Large intestine (tissue), 3 donors: Measurements from ENCODE around the gene CELF2. TPM values are rescaled to one million over a fixed set of nuclear protein-coding genes. Genes with fewer than 3 reads are reported as not detected.

Experiments used
- DNase-seq, 2 donors: peaks; one replicate each; pipeline versions ENCODE4 v3.0.0 to v3.0.0-alpha.2; 2013
- H3K27ac ChIP-seq: one replicate; pipeline ENCODE4 v1.5.1; 2013; ENCODE audit warnings: low read length
- H3K27me3 ChIP-seq: 2 replicates; pipeline ENCODE4 v1.6.1; 2013; ENCODE audit warnings: low read length; ENCODE audit not compliant: control insufficient read depth, insufficient read depth
- H3K36me3 ChIP-seq: 2 replicates; pipeline ENCODE4 v1.6.1; 2013; ENCODE audit warnings: low read length; ENCODE audit not compliant: control insufficient read depth, insufficient read depth
- H3K4me1 ChIP-seq: one replicate; pipeline ENCODE4 v1.6.1; 2013; ENCODE audit warnings: low read length; ENCODE audit not compliant: control insufficient read depth, insufficient read depth
- H3K4me3 ChIP-seq: one replicate; pipeline ENCODE4 v1.5.1; 2013; ENCODE audit warnings: low read length
- H3K9me3 ChIP-seq: one replicate; pipeline ENCODE4 v1.6.1; 2013; ENCODE audit warnings: mild to moderate bottlenecking, low read depth, low read length, moderate library complexity; ENCODE audit not compliant: control insufficient read depth
- WGBS: methylation state at CpG from one replicate; pipeline ENCODE4 v1.1.5; 2013; ENCODE audit warnings: low lambda C conversion rate; ENCODE audit not compliant: insufficient coverage; 5-methylcytosine and 5-hydroxymethylcytosine counted together
- polyA plus RNA-seq: library from polyadenylated mRNA; unstranded; fragments of 120-200 nt; gene quantifications from one replicate; pipeline ENCODE4 v1.2.1, GENCODE V29; 2013

CELF2 gene
- polyA plus RNA-seq, 1 donor, result 14.9 TPM

DNA sequence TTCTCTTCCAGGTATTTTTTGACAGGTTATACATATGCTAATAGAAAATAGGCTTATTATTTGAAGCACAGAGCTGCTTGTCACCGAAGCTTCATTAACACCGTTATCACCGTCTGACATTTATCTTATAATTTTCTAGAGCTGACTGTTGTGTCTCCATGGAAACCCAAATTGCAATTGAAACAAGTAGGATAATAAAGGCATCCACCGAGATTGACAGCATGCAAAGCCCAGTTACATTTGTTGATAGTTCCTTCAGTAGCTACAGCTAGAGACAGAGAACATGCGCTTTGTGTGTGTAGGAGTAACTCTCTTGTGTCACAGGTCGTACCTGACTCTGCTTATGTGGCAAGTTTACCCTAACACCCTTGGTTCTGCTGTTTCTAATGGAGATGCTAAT, 135.6 kb downstream of the CELF2 start:
- no peaks in the 10 kb centered on the region for H3K9me3 ChIP-seq
- no peaks in the 10 kb centered on the region for H3K36me3 ChIP-seq
- no peaks in the 10 kb centered on the region for H3K4me1 ChIP-seq
- no peak overlapping the region for H3K4me3 ChIP-seq
- WGBS, result 77% methylated on average over 4 of the region's 6 CpGs
- no peak overlapping the region for H3K27ac ChIP-seq
- no peak for DNase-seq
- no peaks in the 10 kb centered on the region for H3K27me3 ChIP-seq

DNA sequence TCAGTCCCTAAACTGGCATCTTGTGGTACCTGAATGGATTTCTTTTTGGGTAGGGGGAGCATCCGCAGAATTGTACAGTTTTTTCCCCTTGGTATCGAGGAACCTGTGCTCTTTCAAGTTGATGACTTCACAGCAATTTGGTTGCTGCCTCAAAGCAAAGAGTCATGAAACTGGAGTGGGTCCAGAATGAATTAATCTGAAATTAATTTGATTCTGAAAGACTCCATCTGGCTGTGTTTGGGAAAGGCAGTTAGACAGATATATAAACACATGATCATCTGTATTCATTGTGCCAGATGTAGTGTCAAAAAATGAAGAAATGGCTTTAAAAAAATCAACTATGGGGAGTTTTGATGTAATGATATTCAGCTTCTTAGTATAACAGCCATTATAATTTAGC, 136.1 kb downstream of the CELF2 start:
- no CpG with 5 or more reads among the region's 2 CpGs for WGBS
- Histone ChIP-seq H3K9me3 (no peaks in the 10 kb centered on the region), H3K4me3 (no peak overlapping the region), H3K4me1 (no peaks in the 10 kb centered on the region), H3K27me3 (no peaks in the 10 kb centered on the region), H3K36me3 (no peaks in the 10 kb centered on the region), H3K27ac (no peak overlapping the region)
- no peak for DNase-seq

DNA sequence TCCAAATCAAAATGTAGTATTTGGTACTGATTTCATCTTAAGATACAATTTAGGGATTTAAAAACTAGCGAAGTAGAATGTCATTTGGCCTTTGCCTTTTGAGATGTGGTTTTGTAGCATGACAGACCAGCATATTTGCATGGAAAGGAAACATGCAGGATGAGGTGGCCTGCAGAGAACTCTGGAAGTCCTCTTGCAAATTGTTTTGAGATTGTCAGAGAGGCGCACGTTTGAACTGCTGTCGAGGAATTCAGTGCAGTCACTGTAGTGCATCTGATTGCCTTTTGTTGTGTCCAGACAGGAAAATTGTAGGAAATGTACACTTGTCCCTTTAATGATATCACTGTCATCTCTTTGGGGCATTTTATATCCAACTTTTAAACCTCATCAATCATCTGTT, 136.7 kb downstream of the CELF2 start:
- 100% methylated on average over 1 of the region's 4 CpGs for WGBS
- Histone ChIP-seq H3K36me3 (no peaks in the 10 kb centered on the region), H3K4me1 (no peaks in the 10 kb centered on the region), H3K4me3 (no peak overlapping the region), H3K9me3 (no peaks in the 10 kb centered on the region), H3K27me3 (no peaks in the 10 kb centered on the region), H3K27ac (no peak overlapping the region)
- no peak for DNase-seq

DNA sequence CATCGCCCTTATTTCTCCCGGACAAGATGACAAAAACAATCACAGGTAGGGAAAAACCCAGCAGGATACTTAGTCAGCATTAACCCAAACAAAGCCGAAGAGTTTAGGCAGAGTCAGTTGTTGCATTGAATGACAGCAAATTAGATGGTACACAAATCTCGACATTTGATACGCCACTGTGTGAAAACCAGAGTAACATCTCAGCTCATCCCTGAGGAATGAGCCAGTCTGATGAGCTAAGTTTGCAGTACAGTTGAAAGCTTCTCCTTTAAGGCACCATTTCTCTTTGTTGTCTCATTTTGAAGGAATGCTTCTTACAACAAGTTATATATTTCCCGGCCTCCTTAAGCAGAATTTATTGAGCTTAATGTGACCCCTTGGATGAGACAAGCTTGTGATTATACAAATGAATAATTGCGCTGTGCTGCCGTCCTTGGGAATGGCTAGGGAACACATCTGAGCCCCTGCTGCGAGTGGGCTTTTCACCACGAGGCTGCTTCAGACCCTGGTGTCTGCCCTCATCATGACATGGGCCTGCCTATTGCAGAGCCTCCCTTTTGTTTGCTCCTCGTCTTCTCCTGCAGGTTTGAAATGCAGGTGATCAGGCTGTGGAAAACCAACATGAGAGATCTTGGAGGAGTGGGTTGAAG, 137.3 kb downstream of the CELF2 start:
- no CpG with 5 or more reads among the region's 11 CpGs for WGBS
- H3K27ac ChIP-seq, result no peak overlapping the region
- H3K4me1 ChIP-seq, result no peaks in the 10 kb centered on the region
- H3K27me3 ChIP-seq, result no peaks in the 10 kb centered on the region
- no peak overlapping the region for H3K4me3 ChIP-seq
- DNase-seq, result no peak
- no peaks in the 10 kb centered on the region for H3K36me3 ChIP-seq
- no peaks in the 10 kb centered on the region for H3K9me3 ChIP-seq

DNA sequence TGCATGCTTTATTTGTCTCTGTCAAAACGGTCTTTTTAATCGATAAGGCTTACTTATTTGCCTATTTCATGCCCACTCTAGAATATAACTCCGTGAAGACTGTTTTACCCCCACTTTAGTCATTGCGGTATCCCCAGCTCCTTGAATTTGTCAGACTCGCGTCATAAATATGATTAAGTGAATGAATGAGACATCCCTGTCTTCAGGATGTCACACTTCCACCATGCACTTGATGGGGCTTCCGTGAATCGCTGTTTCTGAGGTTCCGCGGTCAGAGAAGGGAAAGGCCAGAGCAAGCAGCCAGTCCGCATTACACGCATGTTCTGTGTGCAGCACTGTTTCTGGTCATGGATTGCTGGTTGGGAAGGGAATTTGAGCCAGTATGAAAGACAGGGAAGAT, 138.8 kb downstream of the CELF2 start:
- Histone ChIP-seq H3K27me3 (no peaks in the 10 kb centered on the region), H3K27ac (no peak overlapping the region), H3K4me1 (no peaks in the 10 kb centered on the region), H3K4me3 (no peak overlapping the region), H3K9me3 (no peaks in the 10 kb centered on the region), H3K36me3 (no peaks in the 10 kb centered on the region)
- WGBS, result 100% methylated on average over 3 of the region's 12 CpGs
- no peak for DNase-seq

DNA sequence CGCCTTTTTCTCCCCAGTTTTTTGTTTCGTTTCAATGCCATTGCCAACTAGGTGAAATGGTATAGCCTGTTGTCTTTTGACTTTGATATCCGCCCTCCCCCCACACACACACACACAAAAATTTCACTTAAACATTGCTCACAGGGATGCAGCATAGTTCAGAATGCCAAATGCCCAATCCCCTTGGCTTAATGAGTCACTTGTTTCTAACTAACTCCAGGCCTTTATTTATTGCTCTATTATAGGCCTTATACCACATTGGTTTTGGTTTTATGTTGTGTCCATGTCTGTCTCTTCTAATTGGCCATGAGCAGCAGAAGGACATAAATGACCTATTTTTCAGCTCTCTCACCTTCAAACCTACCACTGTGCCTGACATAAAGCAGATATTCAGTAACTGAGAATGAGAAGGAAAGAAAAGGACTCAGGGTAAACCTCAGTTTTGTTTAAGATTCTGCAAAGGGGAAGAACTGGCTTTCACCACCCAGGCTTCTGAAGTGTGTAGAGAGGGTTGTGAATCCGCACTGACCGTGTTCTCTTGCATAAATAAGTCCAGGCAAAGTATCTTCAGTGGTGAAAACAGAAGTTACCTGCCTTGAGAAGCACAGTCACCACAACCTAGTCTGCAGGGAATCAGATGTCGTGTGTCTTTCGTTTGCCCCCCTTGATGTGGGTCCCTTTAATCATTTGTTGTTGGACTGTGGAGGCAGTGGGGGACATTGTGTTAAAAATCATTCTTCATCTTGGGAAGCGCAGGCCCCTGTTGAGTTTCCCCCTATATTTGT, 139.8 kb downstream of the CELF2 start:
- Histone ChIP-seq H3K27ac (no peak overlapping the region), H3K36me3 (no peaks in the 10 kb centered on the region), H3K4me3 (no peak overlapping the region), H3K27me3 (no peaks in the 10 kb centered on the region), H3K9me3 (peaks cover 3% of the 10 kb centered on the region), H3K4me1 (no peaks in the 10 kb centered on the region)
- WGBS, result 90% methylated on average over 3 of the region's 8 CpGs
- no peak for DNase-seq

DNA sequence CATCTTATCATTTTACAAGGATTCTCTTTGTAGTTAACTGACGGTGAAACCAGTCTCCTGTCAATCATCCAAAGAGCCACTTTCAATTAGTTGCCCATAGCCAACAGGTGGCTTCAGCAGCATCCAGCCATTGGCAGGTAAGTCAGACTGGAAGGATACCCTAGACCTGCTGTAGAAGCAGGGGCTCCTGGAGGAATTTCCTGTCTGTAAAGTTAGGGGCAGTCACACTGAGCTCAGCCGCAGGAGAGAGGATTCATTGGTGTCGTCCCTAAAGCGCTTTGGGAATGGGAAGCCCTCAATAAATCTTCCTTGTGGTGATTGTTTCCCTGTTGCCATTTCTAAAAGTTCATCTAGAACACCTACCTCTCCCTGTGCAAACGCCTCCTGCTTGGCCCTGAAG, 140.4 kb downstream of the CELF2 start:
- no CpG with 5 or more reads among the region's 5 CpGs for WGBS
- H3K4me1 ChIP-seq, result no peaks in the 10 kb centered on the region

DNA sequence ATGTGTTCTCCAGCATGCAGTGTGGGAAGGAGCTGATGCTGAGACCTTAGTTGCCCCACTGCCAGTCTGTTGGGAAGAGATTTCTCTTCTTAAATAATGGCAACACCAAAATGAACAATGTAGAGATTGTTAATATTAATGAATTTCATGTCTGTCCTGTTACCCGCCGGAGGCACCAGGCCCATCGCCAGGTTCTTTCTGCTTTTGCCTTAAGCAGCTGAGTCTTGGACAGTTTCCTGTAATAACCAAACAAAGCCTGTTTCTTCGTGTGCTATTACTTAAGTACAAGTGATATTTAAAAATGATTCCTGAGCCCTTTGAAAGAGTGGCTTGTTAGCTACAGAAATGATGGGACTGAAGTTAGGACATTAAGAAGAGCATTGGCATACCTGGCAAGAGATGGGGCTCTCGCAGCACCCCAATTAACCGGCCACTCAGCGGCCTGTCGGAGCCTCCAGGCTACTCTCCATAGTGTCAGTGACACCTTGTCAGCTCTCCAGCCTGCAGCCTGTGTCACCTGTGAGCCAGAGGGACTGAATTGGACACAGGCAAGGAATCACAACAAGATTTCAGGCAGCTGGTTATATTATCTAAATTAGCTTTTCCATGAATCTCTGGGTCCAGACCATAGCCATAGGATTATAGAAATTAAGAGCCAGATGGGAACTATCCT, 142.0 kb downstream of the CELF2 start:
- Histone ChIP-seq H3K4me3 (no peak overlapping the region), H3K4me1 (no peaks in the 10 kb centered on the region), H3K27ac (no peak overlapping the region), H3K36me3 (no peaks in the 10 kb centered on the region), H3K27me3 (peaks cover 15% of the 10 kb centered on the region), H3K9me3 (peaks cover 3% of the 10 kb centered on the region)
- DNase-seq, result no peak
- no CpG with 5 or more reads among the region's 8 CpGs for WGBS

More for the DNA sequence above, 140.4 kb downstream of the CELF2 start:
- Histone ChIP-seq H3K4me3 (no peak overlapping the region), H3K9me3 (peaks cover 3% of the 10 kb centered on the region), H3K36me3 (no peaks in the 10 kb centered on the region), H3K27ac (no peak overlapping the region), H3K27me3 (peaks cover 3% of the 10 kb centered on the region)
- no peak for DNase-seq

DNA sequence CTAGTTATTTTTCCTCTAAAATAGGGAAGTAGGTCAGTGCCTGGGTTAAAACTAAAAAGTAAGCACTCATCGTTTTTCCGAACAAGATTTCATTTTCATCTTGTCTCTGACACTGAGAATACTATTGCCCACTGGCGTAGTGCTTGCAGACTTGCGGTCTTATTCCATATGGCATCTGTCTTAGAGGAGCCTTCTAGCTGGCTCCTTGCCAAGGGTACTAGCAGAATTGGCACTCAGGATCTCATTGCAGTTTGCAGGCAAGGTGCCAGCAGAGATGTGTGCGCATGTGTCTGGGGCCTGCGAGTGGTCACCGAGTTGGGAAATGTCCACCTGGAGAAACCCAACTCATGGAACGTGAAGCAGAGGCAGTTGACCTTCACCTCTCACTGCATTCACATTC, 143.4 kb downstream of the CELF2 start:
- no CpG with 5 or more reads among the region's 8 CpGs for WGBS
- peaks cover 26% of the 10 kb centered on the region for H3K27me3 ChIP-seq
- no peak overlapping the region for H3K27ac ChIP-seq
- H3K9me3 ChIP-seq, result peaks cover 6% of the 10 kb centered on the region
- no peaks in the 10 kb centered on the region for H3K36me3 ChIP-seq
- H3K4me1 ChIP-seq, result peaks cover 3% of the 10 kb centered on the region
- DNase-seq, result no peak
- no peak overlapping the region for H3K4me3 ChIP-seq

DNA sequence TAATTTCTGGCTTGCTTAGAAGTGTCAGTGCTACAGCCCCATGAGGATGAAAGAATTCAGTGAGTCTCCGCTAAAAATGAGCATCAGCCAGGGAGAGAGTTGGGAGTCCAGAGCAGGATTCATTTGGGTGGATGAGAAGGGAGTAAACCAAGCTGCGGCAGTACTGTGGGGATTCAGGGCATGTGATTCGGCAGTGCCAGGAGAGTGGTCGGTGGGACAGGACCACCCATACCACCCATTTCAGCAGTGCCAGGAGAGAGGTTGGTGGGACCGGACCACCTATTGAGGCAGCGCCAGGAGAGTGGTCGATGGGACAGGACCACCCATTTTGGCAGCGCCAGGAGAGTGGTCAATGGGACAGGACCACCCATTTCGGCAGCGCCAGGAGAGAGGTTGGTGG, 144.2 kb downstream of the CELF2 start:
- H3K4me3 ChIP-seq, result no peak overlapping the region
- 100% methylated on average over 1 of the region's 10 CpGs for WGBS
- H3K4me1 ChIP-seq, result peaks cover 3% of the 10 kb centered on the region
- no peaks in the 10 kb centered on the region for H3K36me3 ChIP-seq
- no peak for DNase-seq
- H3K27me3 ChIP-seq, result peaks cover 34% of the 10 kb centered on the region
- no peak overlapping the region for H3K27ac ChIP-seq
- peaks cover 6% of the 10 kb centered on the region for H3K9me3 ChIP-seq
